Spleen (tissue), 7 donors: Measurements from ENCODE around the gene HAND1.

Experiments used
- POLR2A ChIP-seq, 3 donors: fragments of 450-650 bp; IDR thresholded peaks; one replicate each; pipeline ENCODE4 v1.5.1; 2017; ENCODE audit warnings: antibody characterized with exemption in 3 of 3, mild to moderate bottlenecking in 1 of 3
- TF ChIP-seq, protein P1 (sequence below), 11 experiments: fragments of 200-600 bp in 7 of 11; fragments of 450-650 bp in 4 of 11; sonication (generic) in 4 of 11; IDR thresholded peaks in 8 of 11; conservative IDR thresholded peaks in 3 of 11; 1 replicate in 7 of 11; 2 replicates in 4 of 11; pipeline versions ENCODE4 v1.4.0 to v1.8.0; 2016 to 2021; ENCODE audit warnings: antibody characterized with exemption in 11 of 11, inconsistent platforms in 4 of 11, mild to moderate bottlenecking in 1 of 11
- donor health status: DM: no; HTN: no; CAD: no; lungs with moderate emphysema.
- donor health status: DM: no; HTN: no; CAD: no.
- donor health status: DM: no; HTN: no; CAD: no.

DNA sequence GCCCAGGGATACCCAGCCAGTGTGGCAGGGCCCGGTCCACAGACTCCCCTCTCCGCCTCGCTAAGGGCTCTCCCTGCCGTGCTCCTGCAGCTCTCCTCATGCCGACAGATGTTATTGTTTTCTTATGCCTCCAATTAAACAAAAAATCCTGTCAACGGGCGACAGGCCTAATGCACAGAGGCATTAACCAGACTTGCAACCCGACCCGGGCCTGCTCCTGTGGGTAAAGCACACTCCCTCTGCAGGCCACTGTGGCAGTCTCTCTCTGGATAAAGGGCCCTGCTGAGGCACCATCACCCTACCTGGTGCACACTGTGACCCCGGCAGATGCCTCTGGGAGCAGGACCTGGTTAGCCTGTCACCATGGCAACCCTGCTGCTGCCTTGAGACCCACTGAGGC lies 27.5 kb upstream of the HAND1 start:
- TF ChIP-seq, protein P1, sequence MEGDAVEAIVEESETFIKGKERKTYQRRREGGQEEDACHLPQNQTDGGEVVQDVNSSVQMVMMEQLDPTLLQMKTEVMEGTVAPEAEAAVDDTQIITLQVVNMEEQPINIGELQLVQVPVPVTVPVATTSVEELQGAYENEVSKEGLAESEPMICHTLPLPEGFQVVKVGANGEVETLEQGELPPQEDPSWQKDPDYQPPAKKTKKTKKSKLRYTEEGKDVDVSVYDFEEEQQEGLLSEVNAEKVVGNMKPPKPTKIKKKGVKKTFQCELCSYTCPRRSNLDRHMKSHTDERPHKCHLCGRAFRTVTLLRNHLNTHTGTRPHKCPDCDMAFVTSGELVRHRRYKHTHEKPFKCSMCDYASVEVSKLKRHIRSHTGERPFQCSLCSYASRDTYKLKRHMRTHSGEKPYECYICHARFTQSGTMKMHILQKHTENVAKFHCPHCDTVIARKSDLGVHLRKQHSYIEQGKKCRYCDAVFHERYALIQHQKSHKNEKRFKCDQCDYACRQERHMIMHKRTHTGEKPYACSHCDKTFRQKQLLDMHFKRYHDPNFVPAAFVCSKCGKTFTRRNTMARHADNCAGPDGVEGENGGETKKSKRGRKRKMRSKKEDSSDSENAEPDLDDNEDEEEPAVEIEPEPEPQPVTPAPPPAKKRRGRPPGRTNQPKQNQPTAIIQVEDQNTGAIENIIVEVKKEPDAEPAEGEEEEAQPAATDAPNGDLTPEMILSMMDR (IDR thresholded peaks at IDR 0.05 in 8 of 11, conservative IDR thresholded peaks at IDR 0.05 in 3 of 11) = no peak
- no peak for TF ChIP-seq POLR2A (IDR thresholded peaks at IDR 0.05)
